GM21360 (cell line): ENCODE results near the gene ABCG1.

Source experiments
- ATAC-seq: cut with Tn5 transposase; IDR thresholded peaks from one replicate; pipeline ENCODE4 v1.9.1; 2021; ENCODE audit warnings: mild to moderate bottlenecking, moderate library complexity; ENCODE audit not compliant: unreplicated experiment

ABCG1 gene

DNA sequence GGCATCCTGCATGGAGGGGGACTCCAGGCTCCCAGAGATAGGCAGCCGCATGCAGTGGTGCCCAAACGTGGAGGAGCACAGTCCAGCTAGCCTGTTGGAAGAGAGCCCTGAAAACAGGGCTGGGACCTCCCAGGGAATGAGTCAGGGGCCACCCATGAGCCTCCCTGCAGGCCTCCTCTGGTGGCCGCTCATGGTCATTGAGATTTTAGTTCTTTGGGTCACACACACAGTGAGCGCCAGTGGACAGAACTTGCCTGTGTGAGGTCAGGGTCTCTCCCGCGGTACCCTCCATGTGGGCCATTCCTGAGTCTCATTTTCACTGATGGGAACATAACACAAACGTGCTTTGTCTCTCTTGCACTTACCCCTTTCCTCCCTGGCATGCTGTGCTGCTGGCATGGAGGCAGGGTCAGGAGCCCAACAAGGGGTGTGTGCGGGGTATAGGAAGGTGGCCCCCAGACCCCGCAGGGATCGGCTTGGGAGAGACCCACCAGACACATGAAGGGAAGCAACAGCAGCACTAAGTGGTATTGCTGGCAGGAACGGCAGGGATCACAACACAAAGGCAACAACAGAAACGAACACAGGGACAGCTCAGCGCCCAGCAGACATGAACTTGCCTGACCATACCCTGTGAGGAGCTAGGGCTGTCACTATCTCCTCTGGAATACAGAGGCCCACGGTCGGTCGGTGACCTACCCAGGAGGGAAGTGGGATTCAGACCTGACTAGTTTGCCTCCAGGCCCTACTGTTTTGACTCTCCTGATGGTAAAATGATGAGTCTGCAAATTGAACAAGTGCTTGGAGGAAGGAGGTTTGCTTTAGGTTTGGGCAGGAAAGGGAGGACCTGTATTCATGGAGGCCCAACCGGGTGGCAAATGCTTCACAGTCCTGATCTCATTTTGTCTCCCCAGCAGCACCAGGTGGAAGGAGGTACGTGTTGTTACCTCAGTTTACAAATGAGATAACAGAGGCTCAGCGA, 31.8 kb downstream of the ABCG1 start:
- ATAC-seq = no peak

- ATAC-seq = no peak
These were observed 32.8 kb downstream of the ABCG1 start for GRCh38 chr21:42251654-42252324.

- no peak for ATAC-seq
These were observed 33.4 kb downstream of the ABCG1 start for GRCh38 chr21:42252325-42252654.

GRCh38 chr21:42252778-42253340, 33.9 kb downstream of the ABCG1 start:
- ATAC-seq = no peak

- ATAC-seq = no peak
These were observed 34.5 kb downstream of the ABCG1 start for GRCh38 chr21:42253466-42253865.

DNA sequence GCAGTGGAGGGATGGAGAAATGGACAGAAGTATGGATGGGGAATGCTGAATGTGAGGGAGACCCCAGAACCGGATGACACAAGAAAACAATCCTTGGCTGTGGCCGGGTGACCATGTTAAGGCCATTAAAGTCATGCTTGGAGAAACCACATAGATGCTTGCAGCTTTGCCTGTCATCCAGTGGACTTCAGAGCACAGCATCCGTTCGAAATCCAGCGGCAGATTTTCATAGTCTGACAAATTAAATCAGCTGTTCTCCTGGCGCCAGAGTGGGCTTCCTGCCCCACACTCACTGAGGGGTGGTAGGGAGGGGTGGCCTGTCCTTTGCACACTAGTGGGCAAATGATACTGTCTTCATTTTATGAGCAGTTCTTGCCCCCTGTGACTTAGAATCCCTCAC, 35.1 kb downstream of the ABCG1 start:
- ATAC-seq = no peak

- ATAC-seq = no peak
These were observed 36.0 kb downstream of the ABCG1 start for GRCh38 chr21:42254651-42255601.

GRCh38 chr21:42255825-42256224, 36.9 kb downstream of the ABCG1 start:
- no peak for ATAC-seq

GRCh38 chr21:42256316-42256715, 37.4 kb downstream of the ABCG1 start:
- ATAC-seq = no peak

GRCh38 chr21:42257091-42257765, 38.3 kb downstream of the ABCG1 start:
- no peak for ATAC-seq

GRCh38 chr21:42258150-42258884, 39.4 kb downstream of the ABCG1 start:
- ATAC-seq = no peak

- ATAC-seq = no peak
These were observed 40.0 kb downstream of the ABCG1 start for GRCh38 chr21:42258885-42259407.

DNA sequence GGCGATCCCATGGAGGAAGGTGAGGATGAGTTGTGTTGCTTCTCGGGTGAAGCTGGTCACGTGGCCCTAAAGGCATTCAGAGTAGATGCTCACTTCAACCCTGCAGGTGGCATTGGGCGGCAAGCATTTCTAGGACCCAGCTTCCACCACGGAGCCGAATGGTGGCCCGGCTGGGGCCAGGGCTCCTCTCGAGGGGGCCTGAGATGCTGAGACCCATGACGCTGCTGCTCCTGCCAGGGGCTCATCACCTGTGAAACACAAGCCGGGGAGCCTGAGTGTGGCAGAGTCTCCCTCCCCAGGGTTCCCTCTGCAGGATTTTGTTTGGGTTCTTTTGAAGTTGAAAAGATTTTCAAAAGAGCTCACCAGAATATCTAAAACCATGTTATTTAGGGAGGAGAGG, 41.2 kb downstream of the ABCG1 start:
- ATAC-seq = no peak

DNA sequence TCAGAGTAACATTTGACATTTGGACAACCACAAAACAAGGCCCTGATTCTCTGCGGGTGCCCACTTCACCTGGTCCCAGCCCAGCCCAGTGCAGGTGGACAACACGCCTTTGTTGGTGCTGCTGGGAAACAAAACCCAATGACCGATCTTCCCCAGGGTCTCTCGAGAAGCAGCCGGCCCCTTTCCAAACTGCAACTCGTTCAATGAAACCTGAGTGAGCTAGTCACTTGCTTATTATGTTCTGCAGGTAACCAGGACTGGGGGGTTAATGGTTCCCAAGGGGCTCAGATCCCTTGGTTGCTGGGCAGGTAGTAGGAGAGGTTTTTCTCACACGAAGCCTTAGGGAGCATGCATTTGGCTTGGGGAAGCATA, 42.9 kb downstream of the ABCG1 start:
- ATAC-seq = no peak

DNA sequence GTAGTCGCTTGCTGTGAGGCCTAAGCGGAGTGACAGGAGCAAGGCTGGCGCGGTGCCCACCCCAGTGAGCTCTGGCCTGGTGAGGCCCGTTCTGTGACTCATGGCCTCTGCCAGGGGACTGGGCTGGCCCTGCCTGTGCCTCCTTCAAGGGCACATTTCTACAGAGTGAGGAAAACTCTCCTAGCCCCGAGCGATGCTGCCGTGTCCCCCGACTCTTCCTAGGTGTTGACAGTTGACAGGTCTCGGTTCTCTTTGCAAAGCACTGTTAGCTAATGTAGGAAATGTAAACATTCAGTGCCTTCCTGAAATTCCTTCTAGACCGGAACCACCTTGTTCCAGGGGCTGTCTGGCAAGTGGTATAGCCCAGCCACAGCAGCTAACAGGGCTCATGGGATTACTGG, 43.9 kb downstream of the ABCG1 start:
- ATAC-seq = no peak

GRCh38 chr21:42263591-42264131, 44.7 kb downstream of the ABCG1 start:
- ATAC-seq = no peak

DNA sequence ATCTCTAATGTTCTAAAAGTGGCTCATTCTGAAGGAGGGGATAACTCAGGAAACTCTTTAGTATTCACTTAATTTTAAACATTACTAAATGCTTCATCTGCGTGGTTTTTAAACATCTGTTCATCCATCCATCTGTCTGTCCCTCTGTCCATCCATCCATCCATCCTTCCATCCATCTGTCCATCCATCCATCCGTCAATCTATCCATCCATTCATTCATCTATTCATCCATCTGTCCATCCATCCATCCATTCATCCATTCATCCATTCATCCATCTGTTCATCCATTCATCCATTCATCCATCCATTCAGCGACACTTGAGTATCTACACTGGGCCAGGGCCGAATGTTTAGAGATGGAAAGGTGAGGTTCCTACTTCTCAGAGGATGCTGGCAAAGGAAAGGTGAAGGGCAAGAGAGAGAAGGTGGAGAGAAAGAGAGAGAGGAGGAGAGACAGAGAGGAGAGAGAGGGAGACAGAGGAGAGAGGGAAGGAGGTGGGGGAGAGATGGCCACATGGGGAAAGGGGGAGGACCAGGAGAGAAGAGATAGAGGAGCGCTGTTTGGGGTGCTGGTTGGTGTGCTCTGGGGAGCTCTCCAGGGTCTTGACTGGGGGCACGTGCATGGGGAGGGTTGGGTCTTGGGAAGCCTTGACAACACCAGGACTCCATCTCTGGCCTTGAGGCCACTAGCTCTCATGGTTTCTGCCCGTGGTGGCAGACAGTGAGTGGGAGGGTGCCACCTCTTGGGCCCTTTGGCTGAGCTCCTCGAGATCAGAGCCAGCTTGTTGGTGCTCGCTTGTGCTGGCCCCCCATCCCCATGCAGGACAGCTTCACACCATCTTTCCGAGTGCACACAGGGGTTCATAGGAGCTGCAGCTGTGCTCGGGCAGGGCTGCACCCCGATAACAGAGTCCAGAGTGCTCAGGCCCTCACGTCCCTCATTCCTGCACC, 45.6 kb downstream of the ABCG1 start:
- no peak for ATAC-seq

DNA sequence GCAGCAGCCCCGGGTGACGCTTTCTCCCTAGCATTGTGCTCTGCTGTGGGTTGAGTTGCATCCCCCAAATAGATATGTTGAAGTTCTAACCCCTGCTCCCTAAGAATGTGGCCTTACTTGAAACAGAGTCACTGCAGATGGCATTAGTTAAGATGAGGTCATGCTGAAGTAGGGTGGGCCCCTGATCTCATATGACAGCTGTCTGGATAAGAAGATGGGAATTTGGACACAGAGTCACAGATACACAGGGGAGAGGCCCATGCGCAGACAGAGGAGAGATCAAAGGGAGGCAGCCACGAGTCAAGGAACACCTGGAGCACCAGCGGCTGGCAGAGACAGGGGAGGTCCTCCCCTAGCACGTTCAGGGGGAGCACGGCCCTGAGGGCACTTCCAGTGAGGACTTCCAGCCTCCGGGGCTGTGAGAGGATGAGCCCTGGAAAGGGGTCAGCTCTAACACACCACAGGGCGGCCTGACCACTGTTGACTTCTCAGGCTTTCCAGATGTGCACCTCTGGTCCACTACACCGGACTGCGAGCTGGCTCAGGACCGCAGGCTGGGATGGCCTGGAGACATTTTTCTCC, 46.4 kb downstream of the ABCG1 start:
- ATAC-seq = no peak
